Activated CD8-positive, alpha-beta memory T cell treated with anti-CD3 and anti-CD28 coated beads, Interleukin-2, amount 50 U/mL, for 24 hours (primary cell): Measurements from ENCODE around the gene SIVA1.

Experiments used
- DNase-seq: peaks from one replicate; pipeline ENCODE4 v3.0.0-alpha.2; 2020; ENCODE audit errors: extremely low read depth

SIVA1 gene

DNA sequence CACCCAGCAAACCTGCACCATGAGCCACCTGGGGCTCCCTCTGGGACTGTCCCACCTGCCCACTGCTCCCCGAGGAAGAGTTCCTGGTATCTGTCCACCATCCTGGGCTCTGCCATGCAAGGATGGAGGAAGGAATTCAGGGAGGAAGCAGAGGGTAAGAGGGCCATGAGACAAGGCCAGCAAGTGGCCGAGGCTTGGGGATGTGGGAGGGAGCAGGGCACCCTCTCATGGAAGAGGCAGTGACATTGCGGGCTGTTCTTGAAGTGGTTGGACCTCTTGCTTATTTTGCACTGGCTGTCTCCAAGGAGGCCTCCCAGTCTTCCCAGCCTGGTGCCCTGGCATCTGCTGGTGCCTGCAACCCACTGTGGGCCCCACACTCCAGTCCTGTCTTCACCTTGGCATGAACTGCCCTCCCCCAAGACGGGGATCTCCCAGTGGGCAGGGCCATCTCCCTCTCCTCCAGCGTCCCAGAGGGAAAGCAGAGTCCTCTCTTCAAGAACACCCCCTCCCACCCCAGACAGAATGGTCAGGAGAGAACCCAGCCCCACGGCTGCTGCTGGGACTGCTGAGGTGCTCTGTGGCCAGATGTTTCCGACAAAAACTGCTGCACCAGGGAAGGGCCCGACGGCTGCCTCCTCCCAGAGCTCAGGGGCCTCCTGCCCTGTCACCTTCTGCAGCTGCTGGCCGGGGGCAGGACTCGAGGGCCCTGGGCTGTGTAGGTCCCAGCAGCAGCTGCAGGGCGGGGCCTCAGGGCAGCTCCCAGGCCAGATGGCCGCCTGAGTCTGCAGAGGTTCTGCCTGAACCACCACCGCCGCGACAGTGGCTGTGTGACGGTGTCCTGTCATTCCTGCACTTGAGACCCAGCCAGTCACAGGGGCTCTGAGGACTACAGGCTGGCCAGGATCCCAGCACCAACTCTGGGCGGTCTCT lies 44.4 kb downstream of the SIVA1 start:
- no peak for DNase-seq

DNA sequence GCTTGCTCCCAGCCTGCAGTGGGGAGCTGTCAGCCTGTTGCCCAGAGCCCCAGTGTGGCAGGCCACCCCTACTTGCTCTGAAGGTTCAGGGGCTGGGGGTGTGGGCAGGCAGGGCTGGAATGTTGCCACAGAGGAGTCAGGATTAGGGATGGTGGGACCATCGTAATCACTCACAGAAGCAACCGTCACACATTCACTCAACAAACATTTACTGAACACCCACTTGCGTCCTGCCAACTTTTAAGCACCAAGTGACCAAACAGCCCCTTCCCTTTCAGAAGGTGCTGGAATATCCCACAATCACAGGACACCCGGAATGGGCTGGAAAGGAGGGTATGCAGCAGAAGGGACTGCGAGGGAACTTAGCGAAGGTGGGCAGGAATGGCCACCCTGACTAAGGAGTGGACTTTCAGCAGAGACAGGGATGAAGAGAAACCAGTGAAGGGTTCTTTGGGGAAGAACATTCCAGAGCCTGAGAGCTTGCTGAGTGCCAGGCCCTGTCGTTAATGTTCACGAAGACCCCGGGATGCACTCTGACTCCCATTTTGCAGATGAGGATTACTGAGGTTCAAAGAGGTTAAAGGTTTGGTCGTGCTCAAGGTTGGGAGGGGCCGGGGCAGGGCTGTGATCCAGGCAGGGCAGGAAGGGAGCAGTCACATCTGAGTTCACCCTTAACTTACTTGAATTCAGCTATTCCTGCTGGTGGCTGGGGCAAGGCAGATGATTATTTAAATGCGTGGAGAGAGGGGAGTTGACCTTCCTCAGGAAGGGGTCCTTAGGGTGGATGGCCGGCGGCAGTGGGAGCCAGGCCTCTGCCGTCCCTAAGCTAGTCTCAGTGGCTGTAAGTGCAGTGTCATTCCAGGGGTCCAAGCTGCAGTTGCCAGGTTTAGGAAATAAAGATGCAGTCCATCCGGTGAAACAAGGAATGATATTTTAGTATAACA lies 45.6 kb downstream of the SIVA1 start:
- no peak for DNase-seq

DNA sequence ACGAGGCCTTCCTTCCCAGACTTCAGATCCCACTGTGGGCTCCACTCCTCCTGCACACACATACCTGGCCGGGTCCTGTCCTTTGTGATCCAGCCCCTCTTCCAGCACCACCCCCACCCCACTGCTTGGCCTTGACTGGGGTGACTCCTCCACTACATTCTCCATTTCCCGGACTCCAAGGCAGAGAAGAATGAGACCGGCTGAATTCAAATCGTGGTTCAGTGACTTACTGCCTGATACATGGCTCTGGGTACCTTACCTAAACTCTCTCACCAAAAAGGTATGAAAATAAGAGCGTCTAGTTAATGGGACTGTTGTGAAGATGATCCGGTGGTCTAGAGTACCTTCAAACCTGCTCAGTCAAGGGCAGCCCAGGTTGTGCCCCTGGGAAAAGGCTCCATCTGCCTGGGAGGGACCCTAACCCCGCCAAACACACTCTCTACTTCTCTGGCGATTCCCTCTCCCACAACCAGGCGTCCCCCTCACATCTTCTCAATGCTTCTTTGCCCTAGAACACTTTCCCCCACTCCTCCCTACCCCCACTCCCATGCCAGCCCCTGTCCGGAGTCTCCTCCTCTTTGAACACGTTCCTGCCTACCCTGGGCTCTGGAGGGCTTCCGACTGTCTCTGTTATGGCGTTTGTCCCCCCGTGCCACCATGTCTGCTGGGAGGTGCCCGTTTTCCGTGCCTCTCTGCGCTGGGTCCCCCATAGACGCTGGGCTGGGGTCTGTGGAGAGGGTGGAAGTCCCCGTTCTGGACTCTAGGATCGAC lies 46.5 kb downstream of the SIVA1 start:
- no peak for DNase-seq

GRCh38 chr14:104800015-104800770 lies 47.2 kb downstream of the SIVA1 start:
- DNase-seq = no peak

DNA sequence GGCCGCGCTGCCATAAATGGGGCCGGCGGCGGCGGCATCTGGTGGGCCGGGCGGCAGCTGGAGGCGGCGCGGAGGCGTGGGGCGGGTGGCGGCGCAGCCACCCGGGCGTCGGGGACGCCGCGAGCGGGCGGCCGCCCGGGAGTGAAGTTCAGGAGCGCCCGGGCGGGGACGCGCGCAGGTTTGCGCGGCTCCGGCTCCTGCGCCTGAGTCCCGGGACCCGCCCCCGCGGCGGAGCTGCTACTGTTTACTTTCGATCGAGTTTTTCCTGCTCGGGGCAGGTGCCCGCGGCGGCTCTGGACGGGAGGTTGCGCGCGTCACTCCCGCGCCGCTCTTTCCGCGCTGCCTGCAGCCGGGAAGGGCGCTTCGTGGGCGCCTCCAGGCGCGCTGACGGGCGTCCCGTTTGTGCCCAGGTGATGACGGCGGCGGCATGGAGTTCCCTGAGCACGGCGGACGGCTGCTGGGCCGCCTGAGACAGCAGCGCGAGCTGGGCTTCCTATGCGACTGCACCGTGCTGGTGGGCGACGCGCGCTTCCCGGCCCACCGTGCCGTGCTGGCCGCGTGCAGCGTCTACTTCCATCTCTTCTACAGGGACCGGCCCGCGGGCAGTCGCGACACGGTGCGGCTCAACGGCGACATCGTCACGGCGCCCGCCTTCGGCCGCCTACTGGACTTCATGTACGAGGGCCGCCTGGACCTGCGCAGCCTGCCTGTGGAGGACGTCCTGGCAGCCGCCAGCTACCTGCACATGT lies 48.0 kb downstream of the SIVA1 start, which contains the start of gene ZBTB42:
ZBTB42 (plus strand) TSS at position 331 of the 749 bp plus-strand sequence; CDS start at position 428, 97 bp downstream.
- DNase-seq = no peak

GRCh38 chr14:104801520-104802393 lies 48.8 kb downstream of the SIVA1 start:
- no peak for DNase-seq

DNA sequence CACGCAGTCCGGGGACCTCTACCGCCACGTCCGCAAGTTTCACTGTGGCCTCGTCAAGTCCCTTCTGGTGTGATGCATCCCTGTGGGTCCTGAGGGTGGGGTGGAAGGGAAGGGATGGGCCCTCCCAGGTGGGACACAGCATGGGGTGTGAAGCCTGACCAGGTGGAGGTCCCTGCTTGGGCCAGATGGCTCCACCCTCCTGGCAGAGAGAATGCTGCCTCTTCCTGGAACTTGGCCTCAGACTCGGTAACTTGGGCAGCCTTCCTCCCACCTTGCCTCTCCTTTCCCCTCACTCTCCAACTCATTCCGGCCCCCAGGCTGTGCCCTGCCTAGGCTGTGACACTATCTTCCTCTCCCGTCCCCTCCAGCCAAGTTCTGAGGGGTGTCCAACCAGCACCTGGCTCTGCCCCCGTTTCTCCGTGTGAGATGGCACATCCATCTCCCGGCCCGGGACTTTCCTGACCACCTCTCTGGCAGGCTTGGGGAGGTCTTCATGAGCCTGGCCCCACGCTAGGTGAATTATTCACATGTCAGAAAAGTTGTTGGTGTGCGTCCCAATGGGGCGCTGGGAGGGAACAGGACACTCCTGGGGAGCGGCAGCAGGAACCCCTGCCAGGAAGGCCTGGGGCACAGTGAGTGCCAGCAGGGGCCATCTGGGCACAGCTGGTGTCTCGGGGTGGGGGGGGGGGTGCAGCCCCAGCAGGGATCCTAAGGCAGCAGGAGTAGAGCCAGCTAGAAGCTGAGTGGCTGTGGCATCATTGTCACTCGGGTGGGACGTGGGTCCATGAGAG lies 49.6 kb downstream of the SIVA1 start:
- no peak for DNase-seq

- no peak for DNase-seq
Observed at GRCh38 chr14:104803280-104803911, 50.4 kb downstream of the SIVA1 start.

- no peak for DNase-seq
Observed at GRCh38 chr14:104803912-104804410, 51.0 kb downstream of the SIVA1 start.

- DNase-seq = no peak
Observed at GRCh38 chr14:104804481-104805325, 51.8 kb downstream of the SIVA1 start.

DNA sequence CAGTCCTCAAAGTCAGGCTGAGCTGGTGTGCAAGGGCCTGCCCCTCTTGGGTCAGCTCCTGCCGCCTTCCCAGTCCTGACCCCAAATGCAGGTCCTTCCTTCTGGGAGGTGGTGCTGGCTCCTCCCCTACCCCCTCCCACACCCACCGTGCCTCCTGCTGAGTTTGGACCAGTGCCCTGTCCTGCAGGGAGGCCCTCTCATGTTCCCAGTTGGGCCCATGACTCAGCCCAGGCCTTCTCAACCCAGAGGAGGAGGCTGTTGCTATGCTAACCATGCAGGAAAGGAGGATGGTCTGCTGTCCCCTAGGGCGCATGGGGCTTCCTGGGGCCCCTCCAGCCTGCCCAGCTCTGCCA lies 52.4 kb downstream of the SIVA1 start:
- no peak for DNase-seq

GRCh38 chr14:104805941-104806624 lies 53.1 kb downstream of the SIVA1 start:
- DNase-seq = no peak

- DNase-seq = no peak
Observed at GRCh38 chr14:104806625-104807465, 53.9 kb downstream of the SIVA1 start.

DNA sequence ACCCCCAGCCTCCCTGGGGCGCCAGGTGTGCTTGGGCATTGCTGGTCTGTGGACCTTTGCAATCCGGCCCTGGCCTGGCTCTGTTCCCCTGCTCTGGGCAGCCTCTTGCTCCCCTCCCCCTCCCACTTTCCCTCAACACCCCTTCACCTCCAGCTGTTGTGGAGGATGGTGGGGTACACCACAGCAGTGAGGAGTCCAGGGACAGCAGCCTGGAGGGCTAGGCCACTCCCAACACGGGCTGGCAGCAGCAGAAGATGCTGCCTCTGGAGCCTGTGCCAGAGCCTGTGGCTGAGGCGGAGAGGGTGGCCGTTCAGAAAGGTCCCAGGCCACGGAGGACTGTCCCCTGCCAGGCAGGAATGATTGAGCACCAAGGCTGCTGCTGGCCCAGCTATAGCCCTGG lies 55.5 kb downstream of the SIVA1 start:
- no peak for DNase-seq
